H1 (cell line): ENCODE data around the gene CDKN2AIP. TPM values are rescaled to one million over a fixed set of nuclear protein-coding genes. Genes with fewer than 3 reads are reported as not detected.

Source experiments
- CTCF ChIA-PET: fragments of 300-600 bp; sonication (Branson Sonifier 250); formaldehyde crosslinking; loops from one replicate; lab custom pipeline; 2021; ENCODE audit not compliant: partially characterized antibody; lab: Charles Lee
- POLR2A ChIA-PET: fragments of 300-600 bp; sonication (Branson Sonifier 250); formaldehyde crosslinking; loops from one replicate; lab custom pipeline; 2021; ENCODE audit warnings: inconsistent platforms; ENCODE audit not compliant: partially characterized antibody; lab: Charles Lee
- DNase-seq, 2 experiments: peaks; one replicate each; pipeline versions ENCODE4 v3.0.0 to v3.0.0-alpha.2; 2010 to 2022; ENCODE audit warnings: low spot score in 2 of 2, low read depth in 1 of 2, mixed read lengths in 1 of 2
- FAIRE-seq: peaks from 2 replicates; lab custom pipeline; 2011; peaks lifted over from hg19 to GRCh38; lab: Jason Lieb, UNC
- H2AFZ ChIP-seq: 2 replicates; pipeline ENCODE4 v1.8.1; 2012; ENCODE audit warnings: low read length, inconsistent platforms
- H2AK5ac ChIP-seq: 2 replicates; pipeline ENCODE4 v1.6.1; 2013; ENCODE audit warnings: low read depth, low read length
- H2BK120ac ChIP-seq: replicated peaks from 2 replicates; pipeline ENCODE3; 2013; ENCODE audit warnings: low read depth, low read length, inconsistent platforms
- H2BK12ac ChIP-seq: 2 replicates; pipeline ENCODE4 v1.6.1; 2013; ENCODE audit warnings: low read depth, low read length
- H2BK15ac ChIP-seq: 2 replicates; pipeline ENCODE4 v1.6.1; 2013; ENCODE audit warnings: low read length
- H2BK20ac ChIP-seq: 2 replicates; pipeline ENCODE4 v1.6.1; 2013; ENCODE audit warnings: low read length
- H2BK5ac ChIP-seq: 2 replicates; pipeline ENCODE4 v1.6.1; 2013; ENCODE audit warnings: low read depth, low read length
- H3K14ac ChIP-seq: 2 replicates; pipeline ENCODE4 v1.6.1; 2013; ENCODE audit warnings: inconsistent platforms; ENCODE audit not compliant: insufficient read length
- H3K18ac ChIP-seq: 2 replicates; pipeline ENCODE4 v1.6.1; 2013; ENCODE audit warnings: low read length; ENCODE audit errors: extremely low read depth
- H3K23ac ChIP-seq: 2 replicates; pipeline ENCODE4 v1.6.1; 2013; ENCODE audit warnings: inconsistent platforms; ENCODE audit not compliant: insufficient read length
- H3K23me2 ChIP-seq: 2 replicates; pipeline ENCODE4 v1.6.1; 2013; ENCODE audit warnings: low read depth, low read length
- H3K27ac ChIP-seq: 2 replicates; pipeline ENCODE4 v1.6.1; 2011; ENCODE audit warnings: low read depth, low read length, inconsistent platforms
- H3K27me3 ChIP-seq, 4 experiments: replicated peaks in 1 of 4; 1 replicate in 1 of 4; 2 replicates in 3 of 4; pipeline versions ENCODE4 v1.6.1 to v1.8.1; 2011 to 2013; ENCODE audit warnings: low read length in 3 of 4, mild to moderate bottlenecking in 3 of 4, inconsistent platforms in 2 of 4, mixed read lengths in 2 of 4, moderate library complexity in 1 of 4; ENCODE audit not compliant: control insufficient read depth in 3 of 4, insufficient read depth in 3 of 4; ENCODE audit errors: extremely low read depth in 1 of 4
- H3K36me3 ChIP-seq, 4 experiments: 2 replicates each; pipeline versions ENCODE4 v1.6.1 to v1.8.1; 2011 to 2013; ENCODE audit warnings: mild to moderate bottlenecking in 4 of 4, low read length in 3 of 4, moderate library complexity in 2 of 4, control low read depth in 1 of 4, inconsistent platforms in 1 of 4; ENCODE audit not compliant: insufficient read depth in 4 of 4, control insufficient read depth in 2 of 4
- H3K4ac ChIP-seq: replicated peaks from 2 replicates; pipeline ENCODE3; 2013; ENCODE audit warnings: low read length, low read depth, mixed read lengths, inconsistent platforms; ENCODE audit not compliant: insufficient read length
- H3K4me1 ChIP-seq, 4 experiments: replicated peaks in 1 of 4; 1 replicate in 1 of 4; 2 replicates in 3 of 4; pipeline versions ENCODE4 v1.6.1 to v1.8.1; 2011 to 2013; ENCODE audit warnings: low read length in 3 of 4, inconsistent platforms in 2 of 4, mixed read lengths in 1 of 4; ENCODE audit not compliant: insufficient read depth in 4 of 4, control insufficient read depth in 3 of 4
- H3K4me2 ChIP-seq, 2 experiments: 2 replicates each; pipeline versions ENCODE4 v1.6.1 to v1.8.1; 2011 to 2013; ENCODE audit warnings: low read depth in 2 of 2, low read length in 2 of 2, control low read depth in 1 of 2, inconsistent platforms in 1 of 2, mild to moderate bottlenecking in 1 of 2; ENCODE audit not compliant: insufficient read depth in 1 of 2
- H3K4me3 ChIP-seq, 4 experiments: fragments of 200-600, 300-600 bp in 1 of 4; sonication (generic), shearing (Covaris generic), sonication (Bioruptor Twin) in 1 of 4; 2 replicates each; pipeline versions ENCODE4 v1.5.1 to v1.8.1; 2011 to 2016; ENCODE audit warnings: low read length in 4 of 4, low read depth in 3 of 4, control low read depth in 2 of 4, inconsistent platforms in 2 of 4, mild to moderate bottlenecking in 2 of 4, mixed read lengths in 1 of 4, moderate library complexity in 1 of 4; ENCODE audit not compliant: insufficient read depth in 2 of 4; ENCODE audit errors: extremely low read depth in 1 of 4
- H3K56ac ChIP-seq: replicated peaks from 2 replicates; pipeline ENCODE3; 2013; ENCODE audit warnings: low read depth, mild to moderate bottlenecking, mixed read lengths, low read length, inconsistent platforms; ENCODE audit not compliant: insufficient read length
- H3K79me1 ChIP-seq: 2 replicates; pipeline ENCODE4 v1.6.1; 2013; ENCODE audit warnings: low read depth, low read length, control low read depth
- H3K79me2 ChIP-seq, 2 experiments: 2 replicates each; pipeline versions ENCODE4 v1.6.1 to v1.8.1; 2012 to 2013; ENCODE audit warnings: low read length in 2 of 2, mild to moderate bottlenecking in 2 of 2, inconsistent platforms in 1 of 2; ENCODE audit not compliant: insufficient read depth in 2 of 2, control insufficient read depth in 1 of 2
- H3K9ac ChIP-seq, 4 experiments: replicated peaks in 1 of 4; 1 replicate in 1 of 4; 2 replicates in 3 of 4; pipeline versions ENCODE4 v1.6.1 to v1.8.1; 2011 to 2013; ENCODE audit warnings: low read depth in 3 of 4, low read length in 3 of 4, control low read depth in 2 of 4, mild to moderate bottlenecking in 2 of 4, moderate library complexity in 2 of 4, inconsistent platforms in 1 of 4; ENCODE audit errors: extremely low read depth in 1 of 4
- H3K9me3 ChIP-seq, 2 experiments: 2 replicates each; pipeline versions ENCODE4 v1.6.1 to v1.8.1; 2012 to 2013; ENCODE audit warnings: mild to moderate bottlenecking in 2 of 2, moderate library complexity in 2 of 2, control low read depth in 1 of 2, inconsistent platforms in 1 of 2, low read depth in 1 of 2, low read length in 1 of 2, mixed read lengths in 1 of 2; ENCODE audit not compliant: insufficient read depth in 2 of 2
- H4K20me1 ChIP-seq, 2 experiments: replicated peaks in 1 of 2; 2 replicates each; pipeline versions ENCODE3 to v1.8.1; 2011 to 2013; ENCODE audit warnings: inconsistent platforms in 2 of 2, low read length in 2 of 2, mild to moderate bottlenecking in 1 of 2; ENCODE audit not compliant: insufficient read depth in 2 of 2, control insufficient read depth in 1 of 2
- H4K5ac ChIP-seq: 2 replicates; pipeline ENCODE4 v1.6.1; 2013; ENCODE audit warnings: low read length, low read depth, mixed read lengths, inconsistent platforms; ENCODE audit not compliant: insufficient read length
- H4K8ac ChIP-seq: 2 replicates; pipeline ENCODE4 v1.8.0; 2013; ENCODE audit warnings: mild to moderate bottlenecking, moderate library complexity, low read length, inconsistent platforms; ENCODE audit not compliant: insufficient read depth; ENCODE audit errors: extremely low read depth
- H4K91ac ChIP-seq: replicated peaks from 2 replicates; pipeline ENCODE3; 2013; ENCODE audit warnings: low read length, mixed read lengths, inconsistent platforms; ENCODE audit not compliant: insufficient read length
- EGR1 ChIP-seq: IDR thresholded peaks from 2 replicates; pipeline ENCODE4 v1.6.1; 2011; ENCODE audit warnings: low read depth, low read length, borderline replicate concordance
- KDM1A ChIP-seq: fragments of 200-600, 300-600 bp; sonication (generic); IDR thresholded peaks from 2 replicates; pipeline ENCODE4 v1.7.1; 2016; ENCODE audit warnings: mild to moderate bottlenecking, low read length, borderline replicate concordance
- RBBP5 ChIP-seq: IDR thresholded peaks from 2 replicates; pipeline ENCODE4 v1.7.1; 2012; ENCODE audit warnings: low read depth, mild to moderate bottlenecking, inconsistent platforms, low read length, moderate library complexity, borderline replicate concordance
- SIN3A ChIP-seq, 2 experiments: IDR thresholded peaks in 1 of 2; conservative IDR thresholded peaks in 1 of 2; 2 replicates each; pipeline ENCODE4 v1.6.1; 2011 to 2012; ENCODE audit warnings: low read length in 2 of 2, improper control_type of control experiment in 1 of 2, low read depth in 1 of 2, mild to moderate bottlenecking in 1 of 2
- SRF ChIP-seq: IDR thresholded peaks from 2 replicates; pipeline ENCODE4 v1.6.1; 2011; ENCODE audit warnings: mild to moderate bottlenecking, low read depth, low read length, moderate library complexity
- TBP ChIP-seq: IDR thresholded peaks from 2 replicates; pipeline ENCODE4 v1.6.1; 2011; ENCODE audit warnings: low read depth, low read length, improper control_type of control experiment
- WGBS, 2 experiments: shearing (Covaris generic) in 1 of 2; methylation state at CpG; one replicate each; pipeline versions ENCODE4 v1.1.6 to v1.1.7; 2013 to 2015; ENCODE audit warnings: low lambda C conversion rate in 2 of 2, mixed read lengths in 2 of 2, inconsistent platforms in 1 of 2, low coverage in 1 of 2, missing lambda C conversion rate in 1 of 2; ENCODE audit not compliant: insufficient replicate concordance in 2 of 2, insufficient coverage in 1 of 2, insufficient read length in 1 of 2; ENCODE audit errors: extremely low coverage in 1 of 2, missing lambda C conversion rate in 1 of 2; 5-methylcytosine and 5-hydroxymethylcytosine counted together
- polyA plus RNA-seq, 7 experiments: library from polyadenylated mRNA; depleted of rRNA in 3 of 7; stranded (reverse) in 5 of 7; unstranded in 2 of 7; fragments of >200 nt in 5 of 7; fragments of 200-250 nt in 2 of 7; gene quantifications; 1 replicate in 5 of 7; 2 replicates in 1 of 7; 4 replicates in 1 of 7; pipeline versions ENCODE4 v1.2.1 to v1.2.3, GENCODE V29; 2011 to 2013; ENCODE audit warnings: missing spikeins in 2 of 7, mixed read lengths in 2 of 7
- total RNA-seq: library from RNA; stranded (reverse); fragmentation: NEBNext Ultra II Directional; extraction: Animal tissue kit (Norgen Biotek cat#: 25700); gene quantifications from 2 replicates; pipeline ENCODE4 v1.2.1, GENCODE V29; 2021
- TF ChIP-seq, protein P1 (sequence below), 3 experiments: IDR thresholded peaks; 1 replicate in 2 of 3; 2 replicates in 1 of 3; pipeline versions ENCODE4 v1.5.1 to v1.6.1; 2011; ENCODE audit warnings: low read length in 3 of 3, mild to moderate bottlenecking in 3 of 3, inconsistent platforms in 2 of 3, low read depth in 1 of 3, moderate library complexity in 1 of 3; ENCODE audit not compliant: insufficient read depth in 1 of 3; ENCODE audit errors: control extremely low read depth in 1 of 3
- TF ChIP-seq, protein P2 (sequence below): IDR thresholded peaks from 2 replicates; pipeline ENCODE4 v1.6.1; 2012; ENCODE audit warnings: low read length, inconsistent platforms

CDKN2AIP gene
- total and polyA plus RNA-seq, 2 of the 8 experiments (the other 6 are each of a cell fraction or from before 2014, with no cell fraction given), result 6.0 to 14.0 TPM

DNA sequence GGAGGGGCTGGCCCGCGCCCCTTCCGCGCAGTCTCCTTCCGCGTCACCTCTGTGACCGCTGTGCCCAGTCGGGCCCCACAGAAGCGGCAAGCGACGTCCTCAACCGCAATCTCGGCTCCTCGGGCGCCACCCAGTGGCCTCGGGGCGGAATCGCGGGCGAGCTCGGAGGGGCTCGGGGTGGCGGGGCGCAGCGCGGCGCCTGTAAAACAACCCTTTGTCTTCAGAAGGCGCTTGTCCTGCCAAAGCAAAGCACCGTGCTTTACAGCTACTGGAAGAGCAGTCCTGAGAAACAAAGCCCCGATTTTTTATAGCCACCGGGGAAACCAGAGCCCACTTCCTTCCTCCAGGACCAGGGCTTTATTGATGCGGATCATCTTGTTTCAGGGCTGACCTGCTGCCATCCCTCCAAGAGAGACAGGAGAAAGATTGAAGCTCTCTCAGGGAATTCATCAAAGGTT lies 37.3 kb upstream of the CDKN2AIP start:
- Histone ChIP-seq H2BK120ac (no peak overlapping the region), H2BK5ac (no peak overlapping the region), H3K4me3 (peak overlapping the region; percentile 24 to 51 (median 38); a peak in 7 of 8 replicates), H4K5ac (peak overlapping the region; percentile 93), H3K56ac (no peak overlapping the region), H3K23me2 (no peaks in the 10 kb centered on the region), H3K27me3 (no peaks in the 10 kb centered on the region), H2AFZ (peak overlapping the region; percentile 98; the same call in 1 of the 2 replicates), H2BK20ac (no peak overlapping the region), H3K18ac (peak overlapping the region; percentile 3; the same call in 1 of the 2 replicates), H3K23ac (no peak overlapping the region), H3K9ac (peak overlapping the region; percentile 62 to 78 (median 75)), H3K27ac (no peak overlapping the region), H2BK15ac (no peak overlapping the region), H3K9me3 (no peaks in the 10 kb centered on the region), H3K4me1 (no peaks in the 10 kb centered on the region), H4K8ac (peak overlapping the region; percentile 91), H2AK5ac (no peak overlapping the region), H3K36me3 (no peaks in the 10 kb centered on the region), H3K4me2 (peak overlapping the region; percentile 54 to 79; a peak in 3 of 4 replicates), H3K79me1 (no peaks in the 10 kb centered on the region), H3K79me2 (no peaks in the 10 kb centered on the region), H3K4ac (no peak overlapping the region), H3K14ac (no peak overlapping the region), H2BK12ac (no peak overlapping the region), H4K20me1 (no peaks in the 10 kb centered on the region), H4K91ac (peak overlapping the region; percentile 91)
- FAIRE-seq, result peak; percentile 32
- WGBS, 2 experiments, result 4% methylated on average over 32 of the region's 32 CpGs; no CpG with 5 or more reads in 1 of the 2 experiments
- ChIA-PET POLR2A (interaction anchor here (0.6 to 1.9 kb wide), 4 partner anchors 9 to 91 kb away, joined by 3 to 9 read pairs (median 4); partner anchors contain the start of gene CDKN2AIP), CTCF (interaction anchor here (0.6 to 3.3 kb wide), 27 partner anchors 8 to 637 kb away, joined by 3 to 20 read pairs (median 4); no protein-coding TSS in a partner anchor)
- peak; percentile 59 to 99 for DNase-seq
- peak; percentile 81 for TF ChIP-seq TBP
- 0 out of 4 replicates have a peak, but pooled peaks of 1 of the 2 experiments have one; percentile 29 for TF ChIP-seq SIN3A (conservative IDR thresholded peaks at IDR 0.05 in 1 of 2, IDR thresholded peaks at IDR 0.05 in 1 of 2; ENCODE audit: low read depth in 1 of 2, low read length in 2 of 2)
- TF ChIP-seq SRF, result no peak
- 0 out of 2 replicates have a peak, but pooled peaks have one; percentile 14 for TF ChIP-seq EGR1
- no peak for TF ChIP-seq RBBP5
- TF ChIP-seq, protein P1, sequence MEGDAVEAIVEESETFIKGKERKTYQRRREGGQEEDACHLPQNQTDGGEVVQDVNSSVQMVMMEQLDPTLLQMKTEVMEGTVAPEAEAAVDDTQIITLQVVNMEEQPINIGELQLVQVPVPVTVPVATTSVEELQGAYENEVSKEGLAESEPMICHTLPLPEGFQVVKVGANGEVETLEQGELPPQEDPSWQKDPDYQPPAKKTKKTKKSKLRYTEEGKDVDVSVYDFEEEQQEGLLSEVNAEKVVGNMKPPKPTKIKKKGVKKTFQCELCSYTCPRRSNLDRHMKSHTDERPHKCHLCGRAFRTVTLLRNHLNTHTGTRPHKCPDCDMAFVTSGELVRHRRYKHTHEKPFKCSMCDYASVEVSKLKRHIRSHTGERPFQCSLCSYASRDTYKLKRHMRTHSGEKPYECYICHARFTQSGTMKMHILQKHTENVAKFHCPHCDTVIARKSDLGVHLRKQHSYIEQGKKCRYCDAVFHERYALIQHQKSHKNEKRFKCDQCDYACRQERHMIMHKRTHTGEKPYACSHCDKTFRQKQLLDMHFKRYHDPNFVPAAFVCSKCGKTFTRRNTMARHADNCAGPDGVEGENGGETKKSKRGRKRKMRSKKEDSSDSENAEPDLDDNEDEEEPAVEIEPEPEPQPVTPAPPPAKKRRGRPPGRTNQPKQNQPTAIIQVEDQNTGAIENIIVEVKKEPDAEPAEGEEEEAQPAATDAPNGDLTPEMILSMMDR (IDR thresholded peaks at IDR 0.05; ENCODE audit: control extremely low read depth in 1 of 3, insufficient read depth in 1 of 3, low read depth in 1 of 3, low read length in 3 of 3), result peak; percentile 86 to 94 (median 88)
- TF ChIP-seq, protein P2, sequence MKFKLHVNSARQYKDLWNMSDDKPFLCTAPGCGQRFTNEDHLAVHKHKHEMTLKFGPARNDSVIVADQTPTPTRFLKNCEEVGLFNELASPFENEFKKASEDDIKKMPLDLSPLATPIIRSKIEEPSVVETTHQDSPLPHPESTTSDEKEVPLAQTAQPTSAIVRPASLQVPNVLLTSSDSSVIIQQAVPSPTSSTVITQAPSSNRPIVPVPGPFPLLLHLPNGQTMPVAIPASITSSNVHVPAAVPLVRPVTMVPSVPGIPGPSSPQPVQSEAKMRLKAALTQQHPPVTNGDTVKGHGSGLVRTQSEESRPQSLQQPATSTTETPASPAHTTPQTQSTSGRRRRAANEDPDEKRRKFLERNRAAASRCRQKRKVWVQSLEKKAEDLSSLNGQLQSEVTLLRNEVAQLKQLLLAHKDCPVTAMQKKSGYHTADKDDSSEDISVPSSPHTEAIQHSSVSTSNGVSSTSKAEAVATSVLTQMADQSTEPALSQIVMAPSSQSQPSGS, result no peak
- no peak for TF ChIP-seq KDM1A
